Umbilical cord (tissue), 2 donors: ENCODE measurements around the gene GIT2. TPM values are rescaled to one million over a fixed set of nuclear protein-coding genes. Genes with fewer than 3 reads are reported as not detected.

Experiments
- DNase-seq: peaks from one replicate; pipeline ENCODE4 v3.0.0-alpha.2; 2015; ENCODE audit warnings: low spot score
- total RNA-seq: library from RNA; depleted of rRNA; stranded (reverse); fragments of >200 nt; gene quantifications from one replicate; pipeline ENCODE4 v1.2.3, GENCODE V29; 2014; ENCODE audit warnings: low replicate concordance; ENCODE audit not compliant: insufficient read depth

The GIT2 gene
- total RNA-seq, 1 donor from 2014 or later, result 33.7 TPM

DNA sequence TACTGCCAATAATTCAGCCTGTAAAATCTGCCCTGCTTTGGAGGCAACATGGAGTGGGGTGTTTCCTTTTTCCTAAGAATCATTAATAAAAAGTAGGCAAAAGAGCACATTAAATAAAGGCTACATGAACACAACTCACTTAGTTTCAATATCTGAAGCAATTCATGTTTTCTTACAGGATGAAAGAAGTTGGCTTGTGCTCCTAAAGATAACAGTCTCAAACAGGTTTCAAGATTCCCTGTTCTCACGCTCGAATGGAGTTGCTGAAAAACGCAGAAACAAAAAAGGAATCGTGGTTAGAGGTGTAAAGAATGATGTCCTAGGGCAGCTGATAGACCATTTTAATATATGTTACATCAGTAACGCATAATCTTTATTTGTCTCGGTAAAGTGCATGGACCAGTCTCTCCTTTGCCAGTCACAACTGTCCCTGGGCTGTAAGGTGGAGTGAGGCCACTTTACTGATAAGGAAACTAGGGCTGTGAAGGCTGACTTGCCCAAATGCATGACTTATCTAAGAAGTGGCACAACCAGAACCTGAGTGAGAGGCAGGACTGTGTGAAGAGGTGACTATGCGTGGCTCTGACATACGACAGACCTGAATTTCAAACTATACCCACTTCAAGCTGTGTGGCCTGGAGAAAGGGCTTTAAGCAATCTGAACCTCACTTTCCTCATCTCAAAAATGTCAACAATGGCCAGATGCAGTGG lies 12.6 kb downstream of the GIT2 start:
- no peak for DNase-seq

DNA sequence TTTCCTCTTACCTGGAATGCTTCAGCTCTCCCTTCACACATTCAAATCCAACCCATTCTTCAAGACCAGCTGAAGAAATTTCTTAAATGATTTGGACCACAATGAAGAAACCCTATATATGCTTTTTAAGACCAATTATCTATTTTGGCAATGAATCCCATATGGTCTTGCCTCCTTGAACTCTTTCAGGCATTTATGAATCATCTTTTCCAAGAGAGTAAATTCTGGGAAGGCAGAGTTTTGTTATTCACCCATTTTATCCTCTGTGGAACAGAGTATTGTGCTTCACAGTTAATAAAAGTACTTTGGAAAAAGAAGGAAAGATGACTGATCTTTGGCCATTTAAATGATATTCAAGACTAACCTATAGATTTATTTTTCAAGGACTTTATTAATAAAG lies 14.0 kb downstream of the GIT2 start:
- no peak for DNase-seq

- DNase-seq, result no peak
Observed at GRCh38 chr12:109981311-109981710, 14.9 kb downstream of the GIT2 start.

- no peak for DNase-seq
Observed at GRCh38 chr12:109972821-109973220, 23.3 kb downstream of the GIT2 start.

- no peak for DNase-seq
Observed at GRCh38 chr12:109968801-109969200, 27.4 kb downstream of the GIT2 start.

GRCh38 chr12:109968032-109968420 lies 28.1 kb downstream of the GIT2 start:
- DNase-seq, result no peak

DNA sequence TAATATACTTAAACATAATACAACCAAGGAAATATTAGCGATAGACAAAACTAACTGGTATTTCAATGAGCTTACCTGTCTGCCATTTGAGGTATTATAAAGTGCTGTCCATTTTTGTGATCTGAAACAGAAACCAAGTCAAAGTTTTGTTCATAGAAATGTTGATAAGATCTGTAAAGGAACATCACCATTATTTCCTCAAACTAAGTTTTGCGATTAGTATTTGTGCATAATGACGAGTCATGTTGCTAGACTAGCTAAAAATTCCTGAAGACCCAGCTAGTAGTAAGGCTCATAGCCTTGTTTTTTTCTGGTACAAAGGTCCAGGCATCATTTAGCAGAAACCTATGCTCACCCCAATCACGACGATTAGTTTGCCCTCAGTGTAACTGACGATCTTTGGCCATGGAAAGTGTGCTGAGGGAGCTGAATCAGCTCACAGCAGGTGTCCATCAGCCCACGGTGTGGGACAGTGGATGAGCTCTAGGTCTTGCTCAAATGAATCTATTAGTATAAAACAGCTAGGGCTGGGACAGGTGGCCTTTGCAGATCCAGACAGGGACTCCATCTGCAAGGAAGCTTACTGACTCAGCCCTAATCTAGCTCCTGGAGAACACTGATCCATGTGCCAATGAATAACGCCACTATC lies 28.7 kb downstream of the GIT2 start:
- no peak for DNase-seq

GRCh38 chr12:109966546-109966945 lies 29.6 kb downstream of the GIT2 start:
- no peak for DNase-seq

GRCh38 chr12:109963743-109964429 lies 32.3 kb downstream of the GIT2 start:
- DNase-seq, result peak; percentile 89

GRCh38 chr12:109963330-109963729 lies 32.8 kb downstream of the GIT2 start:
- no peak for DNase-seq

- no peak for DNase-seq
Observed at GRCh38 chr12:109962398-109962797, 33.8 kb downstream of the GIT2 start.

DNA sequence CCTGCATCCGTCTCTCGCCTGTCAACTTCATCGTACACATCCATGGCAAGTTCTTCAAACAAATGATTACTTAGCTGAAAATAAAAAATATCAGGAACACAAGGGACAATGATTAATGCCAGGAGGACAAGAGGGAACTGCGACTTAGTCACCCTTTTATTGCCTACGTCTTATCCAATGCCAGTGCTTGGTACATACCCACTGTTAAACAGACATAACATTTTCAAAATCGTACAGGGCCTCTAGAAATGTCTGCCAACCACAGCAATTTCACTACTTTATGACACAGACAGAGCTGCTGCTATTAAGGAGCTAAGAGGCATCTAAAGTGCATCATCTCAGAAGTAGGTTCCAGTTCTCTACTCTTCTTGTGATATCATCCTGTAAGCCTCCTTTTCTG lies 34.6 kb downstream of the GIT2 start:
- DNase-seq, result no peak

- DNase-seq, result no peak
Observed at GRCh38 chr12:109961201-109961600, 35.0 kb downstream of the GIT2 start.

DNA sequence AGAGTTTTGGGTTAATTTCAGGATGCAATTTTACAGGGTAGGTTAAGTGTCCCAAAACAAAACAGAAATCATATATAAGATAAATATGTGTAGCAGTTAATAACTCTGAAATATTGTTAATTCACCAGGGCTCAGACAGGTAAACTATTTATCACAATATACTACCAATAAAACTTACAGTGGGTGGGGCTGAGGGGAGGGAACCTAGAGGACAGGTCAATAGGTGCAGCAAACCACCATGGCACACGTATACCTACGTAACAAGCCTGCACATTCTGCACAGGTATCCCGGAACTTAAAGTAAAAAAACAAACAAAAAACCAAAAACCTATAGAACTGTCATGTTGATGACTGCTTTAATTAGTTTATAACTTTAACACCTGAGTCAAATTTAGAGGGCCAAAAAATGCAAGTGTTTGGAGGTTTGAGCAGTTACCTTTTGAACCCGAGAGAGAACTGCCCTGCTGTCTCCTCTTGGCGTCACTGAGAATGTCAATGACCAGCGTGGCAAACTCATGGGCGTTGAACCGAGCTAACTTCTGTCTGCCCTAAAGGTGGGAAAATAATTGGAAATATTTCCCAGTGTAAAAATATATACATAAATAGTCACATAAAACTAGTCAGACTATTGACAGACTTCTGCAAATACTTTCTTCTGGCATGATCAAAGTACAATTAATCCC lies 36.6 kb downstream of the GIT2 start:
- DNase-seq, result no peak

DNA sequence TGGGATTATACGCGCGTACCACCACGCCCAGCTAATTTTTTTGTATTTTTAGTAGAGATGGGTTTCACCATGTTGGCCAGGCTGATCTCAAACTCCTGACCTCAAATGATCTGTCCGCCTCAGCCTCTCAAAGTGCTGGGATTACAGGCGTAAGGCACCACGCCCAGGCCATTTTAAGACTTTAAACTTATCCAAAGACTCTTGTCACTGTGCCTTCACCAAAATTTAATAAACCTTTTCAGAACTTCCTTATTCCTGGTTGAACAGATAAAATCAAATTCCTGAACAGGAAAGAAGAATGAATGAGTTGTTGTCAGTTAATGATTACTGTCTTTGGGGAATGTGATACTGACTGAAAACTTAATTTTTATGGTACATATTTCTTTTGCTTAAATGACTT lies 37.8 kb downstream of the GIT2 start:
- no peak for DNase-seq

- no peak for DNase-seq
Observed at GRCh38 chr12:109953656-109954055, 42.5 kb downstream of the GIT2 start.

DNA sequence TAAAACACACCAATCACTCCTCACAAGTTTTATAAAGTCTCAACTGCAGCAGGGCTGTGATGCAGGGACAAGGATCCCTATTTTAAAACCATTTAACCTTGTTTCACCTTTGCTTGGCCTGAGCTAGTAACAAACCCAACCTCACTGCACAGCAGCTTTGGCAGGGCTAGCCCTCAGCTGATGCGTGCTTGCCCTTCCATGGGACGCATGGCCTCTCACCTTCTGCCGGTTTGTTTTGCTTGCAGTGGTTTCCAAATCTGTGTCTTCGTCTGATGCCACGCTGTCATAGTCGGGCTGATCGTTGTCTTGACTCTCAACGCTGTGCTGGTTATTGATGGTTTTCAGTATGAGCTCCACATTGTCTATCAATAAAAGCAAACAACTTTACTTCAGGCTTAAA lies 43.3 kb downstream of the GIT2 start:
- no peak for DNase-seq

DNA sequence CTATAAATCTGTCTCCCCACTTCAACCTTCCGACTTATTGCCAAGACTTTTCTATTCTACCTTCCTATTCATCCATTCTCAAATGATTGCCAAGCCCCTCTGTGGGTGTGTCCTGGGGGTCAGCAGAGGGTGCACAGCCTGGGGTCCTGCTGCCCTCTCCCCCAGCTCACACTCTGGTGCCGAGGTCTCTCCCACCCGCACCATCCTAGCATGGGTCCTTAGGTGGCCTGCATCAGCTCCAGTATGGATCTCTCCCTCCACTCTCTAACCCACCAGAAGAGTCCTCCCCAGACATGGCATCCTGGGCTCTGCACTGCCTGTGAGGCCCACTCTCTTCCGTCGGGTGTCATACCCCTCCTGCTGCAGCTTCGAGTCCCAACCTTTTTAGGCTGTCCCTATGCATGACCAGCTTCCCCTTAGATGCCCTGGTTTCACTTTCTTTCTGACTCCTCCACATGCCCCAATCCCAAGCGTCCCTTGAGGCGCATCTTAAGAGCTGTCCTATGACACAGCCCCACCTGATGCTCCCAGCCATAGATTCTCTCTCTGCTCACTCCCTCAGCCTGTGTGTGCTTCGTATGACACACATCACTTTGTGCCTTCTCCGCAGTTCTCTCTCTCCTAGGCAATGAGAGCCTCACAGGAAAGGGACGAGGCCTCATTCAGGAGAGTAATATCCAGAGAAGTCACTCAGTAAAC lies 43.9 kb downstream of the GIT2 start:
- DNase-seq, result no peak

- DNase-seq, result no peak
Observed at GRCh38 chr12:109951751-109952150, 44.4 kb downstream of the GIT2 start.

DNA sequence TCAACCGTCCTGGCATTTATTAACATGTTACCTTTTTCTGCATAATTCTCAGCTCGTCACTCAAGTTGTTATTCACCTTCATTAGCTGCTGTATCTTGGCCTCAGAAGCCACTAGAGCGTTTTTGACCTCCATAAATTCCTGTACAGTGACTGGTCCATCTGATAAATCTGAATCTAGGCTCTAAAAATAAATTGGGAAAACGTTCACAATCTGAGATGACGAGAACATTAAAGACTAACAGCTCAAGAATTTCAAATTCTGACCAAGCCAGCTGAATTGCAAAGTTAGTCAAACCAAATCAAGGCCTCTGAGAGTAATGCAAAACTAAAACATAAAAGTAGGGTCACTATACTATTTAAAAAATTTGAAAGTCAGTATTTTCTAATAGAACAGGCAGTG lies 45.0 kb downstream of the GIT2 start:
- DNase-seq, result peak; percentile 44

DNA sequence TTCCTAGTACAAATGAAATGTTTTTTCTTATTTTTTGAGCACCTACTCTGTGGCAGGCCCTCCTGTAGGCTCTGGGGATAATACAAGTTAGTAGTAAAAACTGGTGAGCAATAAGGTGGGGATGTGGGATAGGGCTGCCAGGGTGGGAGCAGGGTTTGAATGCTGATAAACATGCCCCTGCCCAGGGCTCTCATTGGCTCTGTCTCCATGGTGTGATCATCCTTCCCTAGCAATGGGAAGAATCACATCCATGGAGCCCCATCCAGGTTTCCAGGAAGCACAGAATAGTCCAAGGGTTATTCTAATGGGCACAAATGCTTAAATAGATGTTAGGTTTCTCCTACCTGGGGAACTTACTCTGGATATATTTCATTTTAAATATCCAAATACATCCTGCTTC lies 45.5 kb downstream of the GIT2 start:
- DNase-seq, result no peak

DNA sequence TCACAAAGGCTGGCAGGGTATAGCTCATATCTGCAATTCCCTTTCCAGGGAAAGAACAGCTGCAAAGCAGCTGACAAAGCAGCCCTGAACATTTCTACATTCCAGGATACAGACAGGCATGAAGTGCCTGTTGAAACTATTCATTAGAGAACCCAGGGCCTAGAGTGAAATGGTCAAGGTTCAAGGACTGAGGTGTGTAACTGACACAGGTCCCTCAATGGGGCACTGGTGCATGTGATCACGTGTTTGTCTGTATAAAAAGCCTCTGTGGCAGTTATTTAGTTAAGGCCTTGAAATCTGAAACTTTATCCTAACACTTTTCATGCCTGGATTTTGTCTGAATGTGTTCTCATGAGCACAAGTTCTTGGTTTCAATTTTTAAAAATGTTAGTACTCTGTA lies 47.1 kb downstream of the GIT2 start:
- DNase-seq, result peak; percentile 79
